HG03175 (cell line): Measurements from ENCODE around the gene CGN.

ENCODE experiments used
- ATAC-seq: cut with Tn5 transposase; IDR thresholded peaks from one replicate; pipeline ENCODE4 v1.9.1; 2021; ENCODE audit warnings: mild to moderate bottlenecking, moderate library complexity; ENCODE audit not compliant: unreplicated experiment

The CGN gene

GRCh38 chr1:151584780-151585179, 73.6 kb downstream of the CGN start:
- ATAC-seq = no peak

DNA sequence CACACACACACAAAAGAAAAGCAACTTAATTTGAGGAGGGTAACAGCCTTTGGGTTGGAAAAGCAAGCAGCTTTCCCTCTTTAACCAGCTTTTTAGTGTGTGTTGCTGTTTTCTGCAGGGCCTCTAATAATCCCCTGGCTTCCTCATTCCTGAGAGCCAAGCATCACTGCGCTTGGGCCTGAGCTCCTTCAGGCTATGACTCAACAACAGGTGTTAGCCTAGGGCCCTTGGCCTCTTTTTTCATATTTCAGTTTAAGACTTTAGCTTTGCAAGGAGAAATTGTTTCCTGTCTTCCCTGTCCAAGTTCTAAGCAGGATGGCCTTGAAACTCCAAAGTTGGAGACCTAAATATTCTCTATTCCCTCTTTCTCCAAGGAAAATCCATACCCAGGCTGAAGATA, 74.4 kb downstream of the CGN start:
- no peak for ATAC-seq
